Parathyroid adenoma (tissue), 2 donors: ENCODE data around the gene C10orf90.

Experiments used
- H2AFZ ChIP-seq: fragments of 300-600 bp; sonication (generic); one replicate; pipeline ENCODE4 v1.7.0; 2017; ENCODE audit warnings: antibody characterized with exemption, mild to moderate bottlenecking
- H3K27ac ChIP-seq: fragments of 300-600 bp; sonication (generic); one replicate; pipeline ENCODE4 v1.7.0; 2017
- H3K27me3 ChIP-seq: fragments of 300-600 bp; sonication (generic); one replicate; pipeline ENCODE4 v1.7.0; 2017; ENCODE audit warnings: low read length; ENCODE audit not compliant: control insufficient read depth, insufficient read depth
- H3K36me3 ChIP-seq: fragments of 300-600 bp; sonication (generic); one replicate; pipeline ENCODE4 v1.7.0; 2017; ENCODE audit warnings: low read length; ENCODE audit not compliant: control insufficient read depth, insufficient read depth
- H3K4me1 ChIP-seq: fragments of 300-600 bp; sonication (generic); one replicate; pipeline ENCODE4 v1.7.0; 2017; ENCODE audit warnings: control low read depth
- H3K4me2 ChIP-seq: fragments of 300-600 bp; sonication (generic); one replicate; pipeline ENCODE4 v1.7.0; 2017; ENCODE audit warnings: low read length
- H3K4me3 ChIP-seq: fragments of 300-600 bp; sonication (generic); one replicate; pipeline ENCODE4 v1.7.0; 2017; ENCODE audit warnings: low read depth, low read length
- H3K79me2 ChIP-seq: fragments of 300-600 bp; sonication (generic); one replicate; pipeline ENCODE4 v1.7.0; 2017; ENCODE audit warnings: control low read depth
- H3K9ac ChIP-seq: fragments of 300-600 bp; sonication (generic); one replicate; pipeline ENCODE4 v1.7.0; 2017; ENCODE audit warnings: mild to moderate bottlenecking
- H3K9me3 ChIP-seq: fragments of 300-600 bp; sonication (generic); one replicate; pipeline ENCODE4 v1.7.0; 2017; ENCODE audit warnings: low read length; ENCODE audit not compliant: control insufficient read depth
- CTCF ChIP-seq: fragments of 300-600 bp; sonication (generic); IDR thresholded peaks from one replicate; pipeline ENCODE4 v1.7.0; 2017; ENCODE audit warnings: antibody characterized with exemption, mild to moderate bottlenecking
- donor health status: primary hyperparathyroidism.

Gene C10orf90

GRCh38 chr10:126479280-126479895 is 191.1 kb downstream of the C10orf90 start:
- no peaks in the 10 kb centered on the region for H3K79me2 ChIP-seq
- no peak overlapping the region for H3K9ac ChIP-seq
- no peak overlapping the region for H3K4me2 ChIP-seq
- H2AFZ ChIP-seq, result no peak overlapping the region
- no peaks in the 10 kb centered on the region for H3K9me3 ChIP-seq
- H3K36me3 ChIP-seq, result no peaks in the 10 kb centered on the region
- no peak overlapping the region for H3K27ac ChIP-seq
- H3K4me3 ChIP-seq, result no peak overlapping the region
- no peaks in the 10 kb centered on the region for H3K27me3 ChIP-seq
- no peak for TF ChIP-seq CTCF
- no peaks in the 10 kb centered on the region for H3K4me1 ChIP-seq

- TF ChIP-seq CTCF, result no peak
- no peak overlapping the region for H3K4me2 ChIP-seq
- no peaks in the 10 kb centered on the region for H3K79me2 ChIP-seq
Measured at GRCh38 chr10:126478546-126478945, 191.9 kb downstream of the C10orf90 start.

GRCh38 chr10:126476246-126476645 is 194.2 kb downstream of the C10orf90 start:
- no peak overlapping the region for H3K27ac ChIP-seq
- H3K79me2 ChIP-seq, result no peaks in the 10 kb centered on the region
- H2AFZ ChIP-seq, result no peak overlapping the region
- H3K9ac ChIP-seq, result no peak overlapping the region
- H3K9me3 ChIP-seq, result no peaks in the 10 kb centered on the region
- no peaks in the 10 kb centered on the region for H3K4me1 ChIP-seq
- H3K36me3 ChIP-seq, result no peaks in the 10 kb centered on the region
- no peak for TF ChIP-seq CTCF
- H3K4me2 ChIP-seq, result no peak overlapping the region
- H3K27me3 ChIP-seq, result no peaks in the 10 kb centered on the region
- no peak overlapping the region for H3K4me3 ChIP-seq

More at GRCh38 chr10:126478546-126478945, 191.9 kb downstream of the C10orf90 start:
- Histone ChIP-seq H3K9me3 (no peaks in the 10 kb centered on the region), H3K27me3 (no peaks in the 10 kb centered on the region), H3K4me3 (no peak overlapping the region), H3K27ac (no peak overlapping the region), H3K4me1 (no peaks in the 10 kb centered on the region), H3K36me3 (no peaks in the 10 kb centered on the region), H2AFZ (no peak overlapping the region), H3K9ac (no peak overlapping the region)

GRCh38 chr10:126475074-126475691 is 195.3 kb downstream of the C10orf90 start:
- no peak overlapping the region for H3K4me2 ChIP-seq
- H3K79me2 ChIP-seq, result no peaks in the 10 kb centered on the region
- TF ChIP-seq CTCF, result no peak
- no peaks in the 10 kb centered on the region for H3K36me3 ChIP-seq
- no peak overlapping the region for H3K27ac ChIP-seq
- H3K4me1 ChIP-seq, result no peaks in the 10 kb centered on the region
- no peak overlapping the region for H2AFZ ChIP-seq
- H3K9ac ChIP-seq, result no peak overlapping the region
- no peak overlapping the region for H3K4me3 ChIP-seq
- H3K27me3 ChIP-seq, result no peaks in the 10 kb centered on the region
- H3K9me3 ChIP-seq, result no peaks in the 10 kb centered on the region

GRCh38 chr10:126474031-126474430 is 196.5 kb downstream of the C10orf90 start:
- no peak for TF ChIP-seq CTCF

More at GRCh38 chr10:126474031-126474430, 196.5 kb downstream of the C10orf90 start:
- Histone ChIP-seq H3K27me3 (no peaks in the 10 kb centered on the region), H2AFZ (no peak overlapping the region), H3K27ac (no peak overlapping the region), H3K79me2 (no peaks in the 10 kb centered on the region), H3K4me2 (no peak overlapping the region), H3K4me1 (no peaks in the 10 kb centered on the region), H3K4me3 (no peak overlapping the region), H3K9ac (no peak overlapping the region), H3K9me3 (no peaks in the 10 kb centered on the region), H3K36me3 (no peaks in the 10 kb centered on the region)
